ENCODE data around the gene SPAG4.

The SPAG4 gene, protein sequence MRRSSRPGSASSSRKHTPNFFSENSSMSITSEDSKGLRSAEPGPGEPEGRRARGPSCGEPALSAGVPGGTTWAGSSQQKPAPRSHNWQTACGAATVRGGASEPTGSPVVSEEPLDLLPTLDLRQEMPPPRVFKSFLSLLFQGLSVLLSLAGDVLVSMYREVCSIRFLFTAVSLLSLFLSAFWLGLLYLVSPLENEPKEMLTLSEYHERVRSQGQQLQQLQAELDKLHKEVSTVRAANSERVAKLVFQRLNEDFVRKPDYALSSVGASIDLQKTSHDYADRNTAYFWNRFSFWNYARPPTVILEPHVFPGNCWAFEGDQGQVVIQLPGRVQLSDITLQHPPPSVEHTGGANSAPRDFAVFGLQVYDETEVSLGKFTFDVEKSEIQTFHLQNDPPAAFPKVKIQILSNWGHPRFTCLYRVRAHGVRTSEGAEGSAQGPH

GRCh38 chr20:35615667-35616464 is at the start of gene SPAG4:
TSS of gene SPAG4 (plus strand) at chr20:35615829. CDS start at chr20:35616004, 175 bp downstream.
- peak within 1 kb of the TSS; percentile 66 for H3K27ac ChIP-seq (ENCODE audit: extremely low read depth, low read depth, low read length)
- CTCF ChIA-PET = interaction anchor here (0.6 to 1.5 kb wide), 3 partner anchors 12 to 337 kb away, joined by 3 to 4 read pairs (median 3); no protein-coding TSS in a partner anchor
- H3K4me1 ChIP-seq (ENCODE audit: control insufficient read depth, insufficient read depth, low read length) = no peaks in the 10 kb centered on the region
- POLR2A ChIA-PET = interaction anchor here (0.6 to 1.8 kb wide), 15 partner anchors 9 to 1130 kb away, joined by 3 to 20 read pairs (median 5); partner anchors contain the start of genes CEP250, CPNE1, ERGIC3 and NDRG3
- H3K9me3 ChIP-seq (ENCODE audit: control insufficient read depth, insufficient read depth, low read depth, low read length) = no peaks in the 10 kb centered on the region
- peak within 1 kb of the TSS; percentile 42 for H3K4me3 ChIP-seq (ENCODE audit: low read depth, low read length)
- H3K36me3 ChIP-seq (ENCODE audit: control insufficient read depth in 2 of 2, insufficient read depth in 1 of 2, low read length in 2 of 2) = peaks cover 0 to 3% of the 10 kb centered on the region in 2 experiments; a peak in 1 of 3 replicates
- TF ChIP-seq, protein P1, sequence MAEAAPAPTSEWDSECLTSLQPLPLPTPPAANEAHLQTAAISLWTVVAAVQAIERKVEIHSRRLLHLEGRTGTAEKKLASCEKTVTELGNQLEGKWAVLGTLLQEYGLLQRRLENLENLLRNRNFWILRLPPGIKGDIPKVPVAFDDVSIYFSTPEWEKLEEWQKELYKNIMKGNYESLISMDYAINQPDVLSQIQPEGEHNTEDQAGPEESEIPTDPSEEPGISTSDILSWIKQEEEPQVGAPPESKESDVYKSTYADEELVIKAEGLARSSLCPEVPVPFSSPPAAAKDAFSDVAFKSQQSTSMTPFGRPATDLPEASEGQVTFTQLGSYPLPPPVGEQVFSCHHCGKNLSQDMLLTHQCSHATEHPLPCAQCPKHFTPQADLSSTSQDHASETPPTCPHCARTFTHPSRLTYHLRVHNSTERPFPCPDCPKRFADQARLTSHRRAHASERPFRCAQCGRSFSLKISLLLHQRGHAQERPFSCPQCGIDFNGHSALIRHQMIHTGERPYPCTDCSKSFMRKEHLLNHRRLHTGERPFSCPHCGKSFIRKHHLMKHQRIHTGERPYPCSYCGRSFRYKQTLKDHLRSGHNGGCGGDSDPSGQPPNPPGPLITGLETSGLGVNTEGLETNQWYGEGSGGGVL (tag by site-specific recombination; IDR thresholded peaks at IDR 0.05) = no peak; the same call in 1 of the 2 replicates
- TF ChIP-seq ZNF692 (tag by site-specific recombination; IDR thresholded peaks at IDR 0.05) (peak; percentile 64), ZNF610 (tag by site-specific recombination; IDR thresholded peaks at IDR 0.05; ENCODE audit: borderline replicate concordance) (peak; percentile 83), SCRT2 (tag by site-specific recombination; IDR thresholded peaks at IDR 0.05) (peak; percentile 68), ZNF24 (tag by site-specific recombination; IDR thresholded peaks at IDR 0.05) (peak; percentile 59; the same call in 1 of the 2 replicates), ZNF341 (tag by site-specific recombination; IDR thresholded peaks at IDR 0.05; ENCODE audit: low read depth) (peak; percentile 81), ZBTB1 (tag by site-specific recombination; IDR thresholded peaks at IDR 0.05) (peak; percentile 77; the same call in 1 of the 2 replicates), OSR2 (tag by site-specific recombination; IDR thresholded peaks at IDR 0.05) (peak; percentile 82), ZFP37 (tag by site-specific recombination; IDR thresholded peaks at IDR 0.05) (peak; percentile 52; the same call in 1 of the 2 replicates), ZNF2 (tag by site-specific recombination; IDR thresholded peaks at IDR 0.05) (peak; percentile 80; the same call in 1 of the 2 replicates), ZNF423 (tag by site-specific recombination; IDR thresholded peaks at IDR 0.05) (peak; percentile 70; the same call in 1 of the 2 replicates), ZNF146 (tag by site-specific recombination; IDR thresholded peaks at IDR 0.05) (0 out of 2 replicates have a peak, but pooled peaks have one; percentile 46), FEZF1 (tag by site-specific recombination; IDR thresholded peaks at IDR 0.05) (peak; percentile 14; the same call in 1 of the 2 replicates), ZNF677 (tag by site-specific recombination; IDR thresholded peaks at IDR 0.05) (peak; percentile 33; the same call in 1 of the 2 replicates), ZNF37A (tag by site-specific recombination; IDR thresholded peaks at IDR 0.05) (no peak), ZXDB (tag by site-specific recombination; IDR thresholded peaks at IDR 0.05) (peak; percentile 87), ZSCAN16 (tag by site-specific recombination; IDR thresholded peaks at IDR 0.05) (no peak; the same call in 1 of the 2 replicates), ZBTB21 (tag by site-specific recombination; IDR thresholded peaks at IDR 0.05) (peak; percentile 98), IKZF3 (tag by site-specific recombination; IDR thresholded peaks at IDR 0.05) (no peak), GFI1B (tag by site-specific recombination; IDR thresholded peaks at IDR 0.05) (no peak), PRDM1 (tag by site-specific recombination; IDR thresholded peaks at IDR 0.05) (no peak), ZNF560 (tag by site-specific recombination; IDR thresholded peaks at IDR 0.05; ENCODE audit: borderline replicate concordance) (no peak)
- TF ChIP-seq, protein P2, sequence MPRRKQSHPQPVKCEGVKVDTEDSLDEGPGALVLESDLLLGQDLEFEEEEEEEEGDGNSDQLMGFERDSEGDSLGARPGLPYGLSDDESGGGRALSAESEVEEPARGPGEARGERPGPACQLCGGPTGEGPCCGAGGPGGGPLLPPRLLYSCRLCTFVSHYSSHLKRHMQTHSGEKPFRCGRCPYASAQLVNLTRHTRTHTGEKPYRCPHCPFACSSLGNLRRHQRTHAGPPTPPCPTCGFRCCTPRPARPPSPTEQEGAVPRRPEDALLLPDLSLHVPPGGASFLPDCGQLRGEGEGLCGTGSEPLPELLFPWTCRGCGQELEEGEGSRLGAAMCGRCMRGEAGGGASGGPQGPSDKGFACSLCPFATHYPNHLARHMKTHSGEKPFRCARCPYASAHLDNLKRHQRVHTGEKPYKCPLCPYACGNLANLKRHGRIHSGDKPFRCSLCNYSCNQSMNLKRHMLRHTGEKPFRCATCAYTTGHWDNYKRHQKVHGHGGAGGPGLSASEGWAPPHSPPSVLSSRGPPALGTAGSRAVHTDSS (tag by site-specific recombination; IDR thresholded peaks at IDR 0.05) = no peak; the same call in 1 of the 2 replicates
- TF ChIP-seq, protein P3, sequence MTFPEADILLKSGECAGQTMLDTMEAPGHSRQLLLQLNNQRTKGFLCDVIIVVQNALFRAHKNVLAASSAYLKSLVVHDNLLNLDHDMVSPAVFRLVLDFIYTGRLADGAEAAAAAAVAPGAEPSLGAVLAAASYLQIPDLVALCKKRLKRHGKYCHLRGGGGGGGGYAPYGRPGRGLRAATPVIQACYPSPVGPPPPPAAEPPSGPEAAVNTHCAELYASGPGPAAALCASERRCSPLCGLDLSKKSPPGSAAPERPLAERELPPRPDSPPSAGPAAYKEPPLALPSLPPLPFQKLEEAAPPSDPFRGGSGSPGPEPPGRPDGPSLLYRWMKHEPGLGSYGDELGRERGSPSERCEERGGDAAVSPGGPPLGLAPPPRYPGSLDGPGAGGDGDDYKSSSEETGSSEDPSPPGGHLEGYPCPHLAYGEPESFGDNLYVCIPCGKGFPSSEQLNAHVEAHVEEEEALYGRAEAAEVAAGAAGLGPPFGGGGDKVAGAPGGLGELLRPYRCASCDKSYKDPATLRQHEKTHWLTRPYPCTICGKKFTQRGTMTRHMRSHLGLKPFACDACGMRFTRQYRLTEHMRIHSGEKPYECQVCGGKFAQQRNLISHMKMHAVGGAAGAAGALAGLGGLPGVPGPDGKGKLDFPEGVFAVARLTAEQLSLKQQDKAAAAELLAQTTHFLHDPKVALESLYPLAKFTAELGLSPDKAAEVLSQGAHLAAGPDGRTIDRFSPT (tag by site-specific recombination; IDR thresholded peaks at IDR 0.05) = peak; percentile 64; the same call in 1 of the 2 replicates
- TF ChIP-seq, protein P4, sequence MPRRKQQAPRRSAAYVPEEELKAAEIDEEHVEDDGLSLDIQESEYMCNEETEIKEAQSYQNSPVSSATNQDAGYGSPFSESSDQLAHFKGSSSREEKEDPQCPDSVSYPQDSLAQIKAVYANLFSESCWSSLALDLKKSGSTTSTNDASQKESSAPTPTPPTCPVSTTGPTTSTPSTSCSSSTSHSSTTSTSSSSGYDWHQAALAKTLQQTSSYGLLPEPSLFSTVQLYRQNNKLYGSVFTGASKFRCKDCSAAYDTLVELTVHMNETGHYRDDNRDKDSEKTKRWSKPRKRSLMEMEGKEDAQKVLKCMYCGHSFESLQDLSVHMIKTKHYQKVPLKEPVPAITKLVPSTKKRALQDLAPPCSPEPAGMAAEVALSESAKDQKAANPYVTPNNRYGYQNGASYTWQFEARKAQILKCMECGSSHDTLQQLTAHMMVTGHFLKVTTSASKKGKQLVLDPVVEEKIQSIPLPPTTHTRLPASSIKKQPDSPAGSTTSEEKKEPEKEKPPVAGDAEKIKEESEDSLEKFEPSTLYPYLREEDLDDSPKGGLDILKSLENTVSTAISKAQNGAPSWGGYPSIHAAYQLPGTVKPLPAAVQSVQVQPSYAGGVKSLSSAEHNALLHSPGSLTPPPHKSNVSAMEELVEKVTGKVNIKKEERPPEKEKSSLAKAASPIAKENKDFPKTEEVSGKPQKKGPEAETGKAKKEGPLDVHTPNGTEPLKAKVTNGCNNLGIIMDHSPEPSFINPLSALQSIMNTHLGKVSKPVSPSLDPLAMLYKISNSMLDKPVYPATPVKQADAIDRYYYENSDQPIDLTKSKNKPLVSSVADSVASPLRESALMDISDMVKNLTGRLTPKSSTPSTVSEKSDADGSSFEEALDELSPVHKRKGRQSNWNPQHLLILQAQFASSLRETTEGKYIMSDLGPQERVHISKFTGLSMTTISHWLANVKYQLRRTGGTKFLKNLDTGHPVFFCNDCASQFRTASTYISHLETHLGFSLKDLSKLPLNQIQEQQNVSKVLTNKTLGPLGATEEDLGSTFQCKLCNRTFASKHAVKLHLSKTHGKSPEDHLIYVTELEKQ (tag by site-specific recombination; IDR thresholded peaks at IDR 0.05; ENCODE audit: borderline replicate concordance) = peak; percentile 26; the same call in 1 of the 2 replicates
